ENCODE data around the gene RCN2.

The RCN2 gene

GRCh38 chr15:76935620-76936019 lies 4.1 kb downstream of the RCN2 start:
- H3K4me3 ChIP-seq: no peak overlapping the region
- no peak for TF ChIP-seq CTCF (IDR thresholded peaks at IDR 0.05)
- DNase-seq (ENCODE audit: low spot score): no peak
- H3K27ac ChIP-seq: no peak overlapping the region

- Histone ChIP-seq H3K4me3 (no peak overlapping the region), H3K27ac (no peak overlapping the region)
- TF ChIP-seq CTCF (IDR thresholded peaks at IDR 0.05): no peak
- DNase-seq (ENCODE audit: low spot score): no peak
Measured at GRCh38 chr15:76936671-76937070, 5.1 kb downstream of the RCN2 start.

GRCh38 chr15:76938752-76939151 lies 7.2 kb downstream of the RCN2 start:
- no peak for TF ChIP-seq CTCF (IDR thresholded peaks at IDR 0.05)
- no peak overlapping the region for H3K27ac ChIP-seq
- no peak overlapping the region for H3K4me3 ChIP-seq
- no peak for DNase-seq (ENCODE audit: low spot score)

- no peak for DNase-seq (ENCODE audit: low spot score)
- Histone ChIP-seq H3K27ac (no peak overlapping the region), H3K4me3 (no peak overlapping the region)
- no peak for TF ChIP-seq CTCF (IDR thresholded peaks at IDR 0.05)
Measured at GRCh38 chr15:76939715-76940114, 8.2 kb downstream of the RCN2 start.

GRCh38 chr15:76941636-76942035 lies 10.1 kb downstream of the RCN2 start:
- Histone ChIP-seq H3K4me3 (no peak overlapping the region), H3K27ac (no peak overlapping the region)
- no peak for TF ChIP-seq CTCF (IDR thresholded peaks at IDR 0.05)
- DNase-seq (ENCODE audit: low spot score): no peak

- Histone ChIP-seq H3K4me3 (no peak overlapping the region), H3K27ac (no peak overlapping the region)
- no peak for DNase-seq (ENCODE audit: low spot score)
- TF ChIP-seq CTCF (IDR thresholded peaks at IDR 0.05): no peak
Measured at GRCh38 chr15:76942331-76942730, 10.8 kb downstream of the RCN2 start.

- Histone ChIP-seq H3K4me3 (no peak overlapping the region), H3K27ac (no peak overlapping the region)
- TF ChIP-seq CTCF (IDR thresholded peaks at IDR 0.05): no peak
- DNase-seq (ENCODE audit: low spot score): no peak
Measured at GRCh38 chr15:76945494-76946093, 14.0 kb downstream of the RCN2 start.
